NT2/D1 (cell line): ENCODE data around the gene KLK2.

ENCODE experiments used
- DNase-seq: peaks from one replicate; pipeline ENCODE4 v3.0.0-alpha.2; 2011; ENCODE audit warnings: low read depth, low spot score
- H3K27me3 ChIP-seq: 2 replicates; pipeline ENCODE4 v1.6.0; 2011; ENCODE audit warnings: mild to moderate bottlenecking; ENCODE audit not compliant: insufficient read length, insufficient read depth
- H3K36me3 ChIP-seq: 2 replicates; pipeline ENCODE4 v1.6.1; 2011; ENCODE audit warnings: mild to moderate bottlenecking, low read length, mixed read lengths; ENCODE audit not compliant: insufficient read depth, insufficient read length
- H3K4me1 ChIP-seq: 2 replicates; pipeline ENCODE4 v1.5.1; 2011; ENCODE audit not compliant: insufficient read depth, insufficient read length
- H3K4me3 ChIP-seq: 2 replicates; pipeline ENCODE4 v1.5.1; 2011; ENCODE audit warnings: low read depth; ENCODE audit not compliant: insufficient read length
- H3K9ac ChIP-seq: 2 replicates; pipeline ENCODE4 v1.6.0; 2011; ENCODE audit warnings: low read depth; ENCODE audit not compliant: insufficient read length
- H3K9me3 ChIP-seq: 2 replicates; pipeline ENCODE4 v1.5.1; 2011; ENCODE audit warnings: mild to moderate bottlenecking, low read length; ENCODE audit not compliant: insufficient read depth
- SUZ12 ChIP-seq: IDR thresholded peaks from 2 replicates; pipeline ENCODE4 v1.6.1; 2011; ENCODE audit not compliant: insufficient read length, insufficient read depth; ENCODE audit errors: extremely low read depth
- YY1 ChIP-seq: IDR thresholded peaks from 2 replicates; pipeline ENCODE4 v1.6.1; 2011; ENCODE audit not compliant: insufficient read length, insufficient read depth
- ZNF274 ChIP-seq: IDR thresholded peaks from 2 replicates; pipeline ENCODE4 v1.6.1; 2011; ENCODE audit warnings: mild to moderate bottlenecking, low read depth, low read length

Gene KLK2

DNA sequence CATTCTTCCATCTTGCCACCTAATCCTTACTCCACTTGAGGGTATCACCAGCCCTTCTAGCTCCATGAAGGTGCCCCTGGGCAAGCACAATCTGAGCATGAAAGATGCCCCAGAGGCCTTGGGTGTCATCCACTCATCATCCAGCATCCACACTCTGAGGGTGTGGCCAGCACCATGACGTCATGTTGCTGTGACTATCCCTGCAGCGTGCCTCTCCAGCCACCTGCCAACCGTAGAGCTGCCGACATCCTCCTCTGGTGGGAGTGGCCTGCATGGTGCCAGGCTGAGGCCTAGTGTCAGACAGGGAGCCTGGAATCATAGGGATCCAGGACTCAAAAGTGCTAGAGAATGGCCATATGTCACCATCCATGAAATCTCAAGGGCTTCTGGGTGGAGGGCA is 21.6 kb upstream of the KLK2 start:
- TF ChIP-seq SUZ12 = no peak
- TF ChIP-seq YY1 = no peak
- TF ChIP-seq ZNF274 = no peak
- H3K36me3 ChIP-seq = no peaks in the 10 kb centered on the region
- H3K9ac ChIP-seq = no peak overlapping the region
- H3K4me3 ChIP-seq = no peak overlapping the region
- H3K4me1 ChIP-seq = no peaks in the 10 kb centered on the region
- DNase-seq = no peak
- peaks cover 23% of the 10 kb centered on the region for H3K27me3 ChIP-seq
- H3K9me3 ChIP-seq = no peaks in the 10 kb centered on the region

DNA sequence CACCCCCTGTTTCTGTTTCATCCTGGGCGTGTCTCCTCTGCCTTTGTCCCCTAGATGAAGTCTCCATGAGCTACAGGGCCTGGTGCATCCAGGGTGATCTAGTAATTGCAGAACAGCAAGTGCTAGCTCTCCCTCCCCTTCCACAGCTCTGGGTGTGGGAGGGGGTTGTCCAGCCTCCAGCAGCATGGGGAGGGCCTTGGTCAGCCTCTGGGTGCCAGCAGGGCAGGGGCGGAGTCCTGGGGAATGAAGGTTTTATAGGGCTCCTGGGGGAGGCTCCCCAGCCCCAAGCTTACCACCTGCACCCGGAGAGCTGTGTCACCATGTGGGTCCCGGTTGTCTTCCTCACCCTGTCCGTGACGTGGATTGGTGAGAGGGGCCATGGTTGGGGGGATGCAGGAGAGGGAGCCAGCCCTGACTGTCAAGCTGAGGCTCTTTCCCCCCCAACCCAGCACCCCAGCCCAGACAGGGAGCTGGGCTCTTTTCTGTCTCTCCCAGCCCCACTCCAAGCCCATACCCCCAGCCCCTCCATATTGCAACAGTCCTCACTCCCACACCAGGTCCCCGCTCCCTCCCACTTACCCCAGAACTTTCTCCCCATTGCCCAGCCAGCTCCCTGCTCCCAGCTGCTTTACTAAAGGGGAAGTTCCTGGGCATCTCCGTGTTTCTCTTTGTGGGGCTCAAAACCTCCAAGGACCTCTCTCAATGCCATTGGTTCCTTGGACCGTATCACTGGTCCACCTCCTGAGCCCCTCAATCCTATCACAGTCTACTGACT is 18.4 kb upstream of the KLK2 start, which contains the start of gene KLK3:
TSS of gene KLK3 (plus strand) at position 280 of the 775 bp plus-strand sequence. CDS start at position 321, 41 bp downstream.
- no peak for DNase-seq
- Histone ChIP-seq H3K36me3 (no peaks in the 10 kb centered on the region), H3K4me1 (no peaks in the 10 kb centered on the region), H3K4me3 (no peak within 1 kb of the TSS), H3K9me3 (no peaks in the 10 kb centered on the region), H3K27me3 (peaks cover 23% of the 10 kb centered on the region), H3K9ac (no peak within 1 kb of the TSS)
- TF ChIP-seq YY1 (no peak), SUZ12 (no peak), ZNF274 (no peak)

DNA sequence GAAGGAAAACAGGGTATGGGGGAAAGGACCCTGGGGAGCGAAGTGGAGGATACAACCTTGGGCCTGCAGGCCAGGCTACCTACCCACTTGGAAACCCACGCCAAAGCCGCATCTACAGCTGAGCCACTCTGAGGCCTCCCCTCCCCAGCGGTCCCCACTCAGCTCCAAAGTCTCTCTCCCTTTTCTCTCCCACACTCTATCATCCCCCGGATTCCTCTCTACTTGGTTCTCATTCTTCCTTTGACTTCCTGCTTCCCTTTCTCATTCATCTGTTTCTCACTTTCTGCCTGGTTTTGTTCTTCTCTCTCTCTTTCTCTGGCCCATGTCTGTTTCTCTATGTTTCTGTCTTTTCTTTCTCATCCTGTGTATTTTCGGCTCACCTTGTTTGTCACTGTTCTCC is 15.9 kb upstream of the KLK2 start:
- Histone ChIP-seq H3K4me1 (no peaks in the 10 kb centered on the region), H3K27me3 (peaks cover 12% of the 10 kb centered on the region), H3K9ac (no peak overlapping the region), H3K36me3 (no peaks in the 10 kb centered on the region), H3K4me3 (no peak overlapping the region), H3K9me3 (peaks cover 7% of the 10 kb centered on the region; the same call in 1 of the 2 replicates)
- DNase-seq = no peak
- TF ChIP-seq ZNF274 = no peak
- no peak for TF ChIP-seq YY1
- TF ChIP-seq SUZ12 = no peak

DNA sequence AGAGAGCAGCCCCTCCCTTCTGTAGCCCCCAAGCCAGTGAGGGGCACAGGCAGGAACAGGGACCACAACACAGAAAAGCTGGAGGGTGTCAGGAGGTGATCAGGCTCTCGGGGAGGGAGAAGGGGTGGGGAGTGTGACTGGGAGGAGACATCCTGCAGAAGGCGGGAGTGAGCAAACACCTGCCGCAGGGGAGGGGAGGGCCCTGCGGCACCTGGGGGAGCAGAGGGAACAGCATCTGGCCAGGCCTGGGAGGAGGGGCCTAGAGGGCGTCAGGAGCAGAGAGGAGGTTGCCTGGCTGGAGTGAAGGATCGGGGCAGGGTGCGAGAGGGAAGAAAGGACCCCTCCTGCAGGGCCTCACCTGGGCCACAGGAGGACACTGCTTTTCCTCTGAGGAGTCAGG is 14.4 kb upstream of the KLK2 start:
- TF ChIP-seq ZNF274 (no peak), SUZ12 (no peak), YY1 (no peak)
- DNase-seq = no peak
- Histone ChIP-seq H3K9me3 (peaks cover 7% of the 10 kb centered on the region; the same call in 1 of the 2 replicates), H3K4me3 (no peak overlapping the region), H3K4me1 (no peaks in the 10 kb centered on the region), H3K27me3 (peaks cover 9% of the 10 kb centered on the region), H3K36me3 (no peaks in the 10 kb centered on the region), H3K9ac (no peak overlapping the region)

DNA sequence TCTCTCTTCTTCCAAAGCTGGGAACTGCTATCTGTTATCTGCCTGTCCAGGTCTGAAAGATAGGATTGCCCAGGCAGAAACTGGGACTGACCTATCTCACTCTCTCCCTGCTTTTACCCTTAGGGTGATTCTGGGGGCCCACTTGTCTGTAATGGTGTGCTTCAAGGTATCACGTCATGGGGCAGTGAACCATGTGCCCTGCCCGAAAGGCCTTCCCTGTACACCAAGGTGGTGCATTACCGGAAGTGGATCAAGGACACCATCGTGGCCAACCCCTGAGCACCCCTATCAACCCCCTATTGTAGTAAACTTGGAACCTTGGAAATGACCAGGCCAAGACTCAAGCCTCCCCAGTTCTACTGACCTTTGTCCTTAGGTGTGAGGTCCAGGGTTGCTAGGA is 13.4 kb upstream of the KLK2 start:
- H3K27me3 ChIP-seq = peaks cover 9% of the 10 kb centered on the region
- no peaks in the 10 kb centered on the region for H3K4me1 ChIP-seq
- no peak overlapping the region for H3K4me3 ChIP-seq
- no peak overlapping the region for H3K9ac ChIP-seq
- H3K9me3 ChIP-seq = peaks cover 7% of the 10 kb centered on the region; the same call in 1 of the 2 replicates
- DNase-seq = no peak
- no peak for TF ChIP-seq ZNF274
- no peak for TF ChIP-seq YY1
- TF ChIP-seq SUZ12 = no peak
- no peaks in the 10 kb centered on the region for H3K36me3 ChIP-seq

DNA sequence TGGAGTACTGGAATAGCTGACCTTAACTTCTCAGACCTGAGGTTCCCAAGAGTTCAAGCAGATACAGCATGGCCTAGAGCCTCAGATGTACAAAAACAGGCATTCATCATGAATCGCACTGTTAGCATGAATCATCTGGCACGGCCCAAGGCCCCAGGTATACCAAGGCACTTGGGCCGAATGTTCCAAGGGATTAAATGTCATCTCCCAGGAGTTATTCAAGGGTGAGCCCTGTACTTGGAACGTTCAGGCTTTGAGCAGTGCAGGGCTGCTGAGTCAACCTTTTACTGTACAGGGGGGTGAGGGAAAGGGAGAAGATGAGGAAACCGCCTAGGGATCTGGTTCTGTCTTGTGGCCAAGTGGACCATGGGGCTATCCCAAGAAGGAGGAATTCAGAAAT is 12.2 kb upstream of the KLK2 start:
- no peak overlapping the region for H3K4me3 ChIP-seq
- DNase-seq = no peak
- no peaks in the 10 kb centered on the region for H3K36me3 ChIP-seq
- no peaks in the 10 kb centered on the region for H3K4me1 ChIP-seq
- H3K27me3 ChIP-seq = peaks cover 6% of the 10 kb centered on the region
- H3K9me3 ChIP-seq = peaks cover 7% of the 10 kb centered on the region; the same call in 1 of the 2 replicates
- H3K9ac ChIP-seq = no peak overlapping the region
- TF ChIP-seq SUZ12 = no peak
- TF ChIP-seq ZNF274 = no peak
- TF ChIP-seq YY1 = no peak

DNA sequence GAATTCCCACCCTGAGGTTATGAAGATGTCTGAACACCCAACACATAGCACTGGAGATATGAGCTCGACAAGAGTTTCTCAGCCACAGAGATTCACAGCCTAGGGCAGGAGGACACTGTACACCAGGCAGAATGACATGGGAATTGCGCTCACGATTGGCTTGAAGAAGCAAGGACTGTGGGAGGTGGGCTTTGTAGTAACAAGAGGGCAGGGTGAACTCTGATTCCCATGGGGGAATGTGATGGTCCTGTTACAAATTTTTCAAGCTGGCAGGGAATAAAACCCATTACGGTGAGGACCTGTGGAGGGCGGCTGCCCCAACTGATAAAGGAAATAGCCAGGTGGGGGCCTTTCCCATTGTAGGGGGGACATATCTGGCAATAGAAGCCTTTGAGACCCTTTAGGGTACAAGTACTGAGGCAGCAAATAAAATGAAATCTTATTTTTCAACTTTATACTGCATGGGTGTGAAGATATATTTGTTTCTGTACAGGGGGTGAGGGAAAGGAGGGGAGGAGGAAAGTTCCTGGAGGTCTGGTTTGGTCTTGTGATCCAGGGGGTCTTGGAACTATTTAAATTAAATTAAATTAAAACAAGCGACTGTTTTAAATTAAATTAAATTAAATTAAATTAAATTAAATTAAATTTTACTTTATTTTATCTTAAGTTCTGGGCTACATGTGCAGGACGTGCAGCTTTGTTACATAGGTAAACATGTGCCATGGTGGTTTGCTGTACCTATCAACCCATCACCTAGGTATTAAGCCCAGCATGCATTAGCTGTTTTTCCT is 11.5 kb upstream of the KLK2 start:
- no peak for TF ChIP-seq SUZ12
- Histone ChIP-seq H3K27me3 (peaks cover 3% of the 10 kb centered on the region), H3K9me3 (peaks cover 7% of the 10 kb centered on the region; the same call in 1 of the 2 replicates)

More for the DNA sequence above, 11.5 kb upstream of the KLK2 start:
- Histone ChIP-seq H3K4me1 (no peaks in the 10 kb centered on the region), H3K36me3 (no peaks in the 10 kb centered on the region), H3K4me3 (no peak overlapping the region), H3K9ac (no peak overlapping the region)
- DNase-seq = no peak
